DOHH2 (cell line): ENCODE measurements around the gene PCNX2.

ENCODE experiments used
- H3F3A ChIP-seq: fragments of 200-600 bp; sonication (generic), shearing (Covaris generic); 2 replicates; pipeline ENCODE4 v1.6.0; 2016; ENCODE audit warnings: antibody characterized with exemption, mild to moderate bottlenecking; ENCODE audit not compliant: control insufficient read depth, insufficient read depth
- H3K27ac ChIP-seq: fragments of 200-600 bp; sonication (generic); 2 replicates; pipeline ENCODE4 v1.5.1; 2014; ENCODE audit warnings: low read depth, mild to moderate bottlenecking, low read length, moderate library complexity
- H3K27me3 ChIP-seq: fragments of 200-600 bp; sonication (generic); 2 replicates; pipeline ENCODE4 v1.6.1; 2014; ENCODE audit warnings: mild to moderate bottlenecking, low read length, mixed read lengths; ENCODE audit not compliant: control insufficient read depth
- H3K36me3 ChIP-seq: fragments of 200-600 bp; sonication (generic); 2 replicates; pipeline ENCODE4 v1.6.1; 2014; ENCODE audit warnings: mild to moderate bottlenecking, low read length, moderate library complexity, mixed read lengths; ENCODE audit not compliant: control insufficient read depth
- H3K4me1 ChIP-seq: fragments of 200-600 bp; sonication (generic); 2 replicates; pipeline ENCODE4 v1.6.1; 2014; ENCODE audit warnings: mild to moderate bottlenecking, low read length, mixed read lengths; ENCODE audit not compliant: control insufficient read depth
- H3K4me2 ChIP-seq: fragments of 200-600 bp; sonication (generic); 2 replicates; pipeline ENCODE4 v1.6.0; 2014; ENCODE audit warnings: mild to moderate bottlenecking, low read length, moderate library complexity
- H3K4me3 ChIP-seq: fragments of 200-600 bp; sonication (generic); 2 replicates; pipeline ENCODE4 v1.5.1; 2014; ENCODE audit warnings: mild to moderate bottlenecking, low read length, mixed read lengths
- H3K79me2 ChIP-seq: fragments of 200-600 bp; sonication (generic); 2 replicates; pipeline ENCODE4 v1.6.1; 2014; ENCODE audit warnings: mild to moderate bottlenecking, low read length, mixed read lengths; ENCODE audit not compliant: control insufficient read depth
- H3K9me2 ChIP-seq: fragments of 200-600 bp; sonication (generic); replicated peaks from 2 replicates; pipeline ENCODE4 v1.6.1; 2014; ENCODE audit warnings: mild to moderate bottlenecking, low read length, mixed read lengths; ENCODE audit not compliant: control insufficient read depth
- H3K9me3 ChIP-seq: fragments of 200-600 bp; sonication (generic); 2 replicates; pipeline ENCODE4 v1.6.1; 2014; ENCODE audit warnings: antibody characterized with exemption, low read length, mixed read lengths; ENCODE audit not compliant: control insufficient read depth, insufficient read depth
- H4K20me1 ChIP-seq: fragments of 200-600 bp; sonication (generic); 2 replicates; pipeline ENCODE4 v1.6.0; 2014; ENCODE audit warnings: low read depth, mild to moderate bottlenecking, antibody characterized with exemption, low read length, moderate library complexity; ENCODE audit not compliant: control insufficient read depth, insufficient read depth
- CTCF ChIP-seq: fragments of 200-600 bp; sonication (generic); IDR thresholded peaks from one replicate; pipeline ENCODE4 v1.5.1; 2014; ENCODE audit warnings: antibody characterized with exemption, mild to moderate bottlenecking, low read depth, low read length; ENCODE audit not compliant: poor library complexity, severe bottlenecking
- EZH2phosphoT487 ChIP-seq: fragments of 200-600 bp; sonication (generic); IDR thresholded peaks from 2 replicates; pipeline ENCODE4 v1.6.1; 2017; ENCODE audit warnings: borderline replicate concordance, mild to moderate bottlenecking, antibody characterized with exemption, low read length, moderate library complexity, mixed read lengths

PCNX2 gene

GRCh38 chr1:232965124-232965911 is 330.2 kb downstream of the PCNX2 start:
- H3K36me3 ChIP-seq, result peaks cover 50% of the 10 kb centered on the region
- no peak overlapping the region for H3K4me3 ChIP-seq
- no peaks in the 10 kb centered on the region for H3K9me2 ChIP-seq
- H4K20me1 ChIP-seq, result no peaks in the 10 kb centered on the region
- H3K27me3 ChIP-seq, result no peaks in the 10 kb centered on the region
- TF ChIP-seq EZH2phosphoT487 (no peak), CTCF (no peak)
- H3K4me2 ChIP-seq, result no peak overlapping the region
- H3F3A ChIP-seq, result no peaks in the 10 kb centered on the region
- peaks cover 19% of the 10 kb centered on the region for H3K4me1 ChIP-seq
- H3K9me3 ChIP-seq, result no peaks in the 10 kb centered on the region
- H3K79me2 ChIP-seq, result no peaks in the 10 kb centered on the region
- no peak overlapping the region for H3K27ac ChIP-seq

GRCh38 chr1:232964601-232965000 is 330.9 kb downstream of the PCNX2 start:
- no peaks in the 10 kb centered on the region for H4K20me1 ChIP-seq
- H3K4me3 ChIP-seq, result no peak overlapping the region
- peaks cover 43% of the 10 kb centered on the region for H3K36me3 ChIP-seq
- H3F3A ChIP-seq, result no peaks in the 10 kb centered on the region
- TF ChIP-seq CTCF, result no peak
- no peak for TF ChIP-seq EZH2phosphoT487
- H3K4me2 ChIP-seq, result no peak overlapping the region
- no peaks in the 10 kb centered on the region for H3K79me2 ChIP-seq
- H3K9me3 ChIP-seq, result no peaks in the 10 kb centered on the region
- H3K27me3 ChIP-seq, result no peaks in the 10 kb centered on the region
- no peak overlapping the region for H3K27ac ChIP-seq
- peaks cover 19% of the 10 kb centered on the region for H3K4me1 ChIP-seq
- no peaks in the 10 kb centered on the region for H3K9me2 ChIP-seq

GRCh38 chr1:232962761-232963745 is 332.5 kb downstream of the PCNX2 start:
- no peak overlapping the region for H3K27ac ChIP-seq
- H4K20me1 ChIP-seq, result no peaks in the 10 kb centered on the region
- H3K4me1 ChIP-seq, result peaks cover 19% of the 10 kb centered on the region
- TF ChIP-seq CTCF, result no peak
- no peak for TF ChIP-seq EZH2phosphoT487
- H3K27me3 ChIP-seq, result no peaks in the 10 kb centered on the region
- H3K79me2 ChIP-seq, result no peaks in the 10 kb centered on the region
- H3K4me3 ChIP-seq, result no peak overlapping the region
- H3K9me3 ChIP-seq, result no peaks in the 10 kb centered on the region
- no peaks in the 10 kb centered on the region for H3K9me2 ChIP-seq
- H3K36me3 ChIP-seq, result peaks cover 39% of the 10 kb centered on the region
- no peak overlapping the region for H3K4me2 ChIP-seq
- H3F3A ChIP-seq, result no peaks in the 10 kb centered on the region
